K562 (cell line): ENCODE results near the gene TNNT1. TPM values are rescaled to one million over a fixed set of nuclear protein-coding genes. Genes with fewer than 3 reads are reported as not detected.

Experiments used
- ATAC-seq: fragments of 200-7000 bp; cut with Tn5 transposase; 3 replicates; pipeline ENCODE4 v1.9.1; 2020; ENCODE audit warnings: moderate library complexity
- BruUV-seq: library from RNA; stranded (reverse); fragments of 400-500 nt; replicated peaks from 2 replicates; lab custom pipeline; 2021; lab: Mats Ljungman, UMichigan
- CTCF ChIA-PET: fragments of 300-600 bp; formaldehyde crosslinking; extraction: SDS; loops from one replicate; lab custom pipeline; 2021; ENCODE audit warnings: low intra/inter-chr PET ratio; lab: Yijun Ruan, JAX
- POLR2A ChIA-PET: fragments of 300-600, 350-650 bp; sonication (Branson Sonifier 250); formaldehyde crosslinking; extraction: SDS; loops from one replicate; lab custom pipeline; 2021; ENCODE audit warnings: antibody characterized with exemption, inconsistent platforms; lab: Yijun Ruan, JAX
- DNase-seq, 4 experiments: peaks; one replicate each; pipeline versions ENCODE4 v3.0.0 to v3.0.0-alpha.2; 2011 to 2018; ENCODE audit warnings: low spot score in 3 of 4, mixed read lengths in 3 of 4; ENCODE audit errors: extremely low read depth in 1 of 4
- FAIRE-seq: peaks from 2 replicates; lab custom pipeline; 2011; peaks lifted over from hg19 to GRCh38; lab: Jason Lieb, UNC
- H2AFZ ChIP-seq: 2 replicates; pipeline ENCODE4 v1.6.0; 2011; ENCODE audit warnings: low read depth, low read length, control low read depth, inconsistent platforms
- H3K27ac ChIP-seq: fragments of 200-600 bp; 3 replicates; pipeline ENCODE4 v1.8.0; 2011; ENCODE audit warnings: low read depth, mild to moderate bottlenecking, control low read depth, inconsistent platforms, low read length, moderate library complexity, mixed read lengths; ENCODE audit errors: extremely low read depth
- H3K27me3 ChIP-seq, 2 experiments: fragments of 300-600 bp in 1 of 2; 2 replicates in 1 of 2; 3 replicates in 1 of 2; pipeline versions ENCODE4 v1.6.0 to v1.8.0; 2011; ENCODE audit warnings: inconsistent platforms in 2 of 2, low read length in 2 of 2, mild to moderate bottlenecking in 1 of 2, mixed read lengths in 1 of 2, moderate library complexity in 1 of 2; ENCODE audit not compliant: control insufficient read depth in 2 of 2, insufficient read depth in 2 of 2
- H3K36me3 ChIP-seq: fragments of 300-600 bp; 3 replicates; pipeline ENCODE4 v1.8.0; 2011; ENCODE audit warnings: mild to moderate bottlenecking, low read length, inconsistent platforms; ENCODE audit not compliant: control insufficient read depth, insufficient read depth
- H3K4me1 ChIP-seq, 2 experiments: fragments of 200-600 bp in 1 of 2; replicated peaks in 1 of 2; 2 replicates in 1 of 2; 3 replicates in 1 of 2; pipeline versions ENCODE4 v1.5.1 to v1.8.0; 2011; ENCODE audit warnings: inconsistent platforms in 2 of 2, low read length in 2 of 2, mild to moderate bottlenecking in 1 of 2, mixed read lengths in 1 of 2, moderate library complexity in 1 of 2; ENCODE audit not compliant: control insufficient read depth in 2 of 2, insufficient read depth in 2 of 2
- H3K4me2 ChIP-seq: 2 replicates; pipeline ENCODE4 v1.6.1; 2011; ENCODE audit warnings: low read length, control low read depth, inconsistent platforms, mixed read lengths; ENCODE audit not compliant: insufficient read depth
- H3K4me3 ChIP-seq: fragments of 200-600 bp; sonication (generic), shearing (Covaris generic); 2 replicates; pipeline ENCODE4 v1.5.1; 2016; ENCODE audit warnings: control low read depth, inconsistent platforms
- H3K79me2 ChIP-seq: fragments of 200-600 bp; 3 replicates; pipeline ENCODE4 v1.8.0; 2011; ENCODE audit warnings: low read length, inconsistent platforms; ENCODE audit not compliant: control insufficient read depth, insufficient read depth
- H3K9ac ChIP-seq, 2 experiments: 2 replicates each; pipeline versions ENCODE4 v1.6.0 to v1.6.1; 2011; ENCODE audit warnings: low read depth in 2 of 2, low read length in 2 of 2, control low read depth in 1 of 2, inconsistent platforms in 1 of 2, mild to moderate bottlenecking in 1 of 2, mixed read lengths in 1 of 2; ENCODE audit not compliant: insufficient read depth in 1 of 2
- H3K9me1 ChIP-seq: one replicate; pipeline ENCODE4 v1.6.0; 2011; ENCODE audit warnings: inconsistent platforms, mild to moderate bottlenecking, low read length, moderate library complexity; ENCODE audit not compliant: control insufficient read depth, insufficient read depth
- H3K9me3 ChIP-seq: replicated peaks from 2 replicates; pipeline ENCODE4 v1.5.1; 2011; ENCODE audit warnings: low read depth, low read length, inconsistent platforms; ENCODE audit not compliant: control insufficient read depth, insufficient read depth
- H4K20me1 ChIP-seq: replicated peaks from 2 replicates; pipeline ENCODE4 v1.6.1; 2011; ENCODE audit warnings: low read length, inconsistent platforms, mixed read lengths; ENCODE audit not compliant: control insufficient read depth, insufficient read depth
- BMI1 ChIP-seq: fragments of 150-350 bp; IDR thresholded peaks from 2 replicates; pipeline ENCODE4 v1.6.1; 2014; ENCODE audit warnings: low read length
- CHD1 ChIP-seq: fragments of 200-600 bp; sonication (generic); IDR thresholded peaks from one replicate; pipeline ENCODE4 v1.6.1; 2012; ENCODE audit warnings: mild to moderate bottlenecking, moderate library complexity, low read length, inconsistent platforms
- JUN ChIP-seq, 2 experiments: sonication (generic) in 1 of 2; formaldehyde crosslinking in 1 of 2; IDR thresholded peaks; 2 replicates each; pipeline versions ENCODE4 v1.6.1 to v1.8.0; 2012 to 2022; ENCODE audit warnings: borderline replicate concordance in 2 of 2, mild to moderate bottlenecking in 2 of 2, improper control_type of control experiment in 1 of 2, low read depth in 1 of 2, low read length in 1 of 2, missing genetic modification reagents in 1 of 2
- NFXL1 ChIP-seq: fragments of 450-650 bp; formaldehyde crosslinking; IDR thresholded peaks from 2 replicates; pipeline ENCODE4 v1.4.0; 2021; ENCODE audit warnings: mild to moderate bottlenecking
- PHB2 ChIP-seq: fragments of 450-650 bp; IDR thresholded peaks from 2 replicates; pipeline ENCODE4 v1.6.1; 2017; ENCODE audit warnings: low read depth
- SIX5 ChIP-seq, 2 experiments: IDR thresholded peaks; 2 replicates each; pipeline ENCODE4 v1.6.1; 2011; ENCODE audit warnings: low read length in 2 of 2, borderline replicate concordance in 1 of 2, low read depth in 1 of 2, mild to moderate bottlenecking in 1 of 2, moderate library complexity in 1 of 2; ENCODE audit not compliant: insufficient read depth in 1 of 2
- ZNF785 ChIP-seq: fragments of 250-450 bp; sonication (Bioruptor Pico); IDR thresholded peaks from 2 replicates; pipeline ENCODE4 v1.4.0; 2020; ENCODE audit warnings: mild to moderate bottlenecking
- WGBS: fragments of 100-300 bp; shearing (Covaris generic); methylation state at CpG from one replicate; pipeline ENCODE4 v1.1.6; 2016; ENCODE audit warnings: low coverage, mixed read lengths; ENCODE audit not compliant: insufficient coverage; ENCODE audit errors: missing lambda C conversion rate; 5-methylcytosine and 5-hydroxymethylcytosine counted together
- in situ Hi-C: fragments of 300-500 bp; cut with MboI; formaldehyde crosslinking; loops from 4 replicates; pipeline ENCODE4 v1.15.0; 2018; ENCODE audit warnings: inconsistent platforms, mixed read lengths
- intact Hi-C: fragments of 100-400 bp; cut with micrococcal nuclease; formaldehyde crosslinking; loops from 2 replicates; pipeline ENCODE4 v1.14.2; 2022
- polyA plus RNA-seq, 8 experiments: library from polyadenylated mRNA; depleted of rRNA in 4 of 8; stranded (reverse) in 5 of 8; unstranded in 3 of 8; fragments of >200 nt; fragmentation: Nextera tagmentation in 2 of 8; fragmentation: Illumina TruSeq in 1 of 8; extraction: Ambion mirVana in 2 of 8; extraction: Trizol in 1 of 8; gene quantifications; 2 replicates each; pipeline versions ENCODE4 v1.2.1 to v1.2.3, GENCODE V29; 2011 to 2014; ENCODE audit warnings: inconsistent platforms in 1 of 8, missing spikeins in 1 of 8
- total RNA-seq, 7 experiments: library from RNA; depleted of rRNA in 6 of 7; stranded (reverse); fragments of >200 nt in 6 of 7; fragmentation: Illumina TruSeq in 2 of 7; extraction: Trizol in 2 of 7; gene quantifications; 2 replicates each; pipeline versions ENCODE4 v1.2.1 to v1.2.3, GENCODE V29; 2011 to 2021; ENCODE audit warnings: low replicate concordance in 1 of 7

The TNNT1 gene
- total and polyA plus RNA-seq, 9 of the 15 experiments (the other 6 are each of a cell fraction or from before 2014, with no cell fraction given): 31.8 to 390 (median 227) TPM

DNA sequence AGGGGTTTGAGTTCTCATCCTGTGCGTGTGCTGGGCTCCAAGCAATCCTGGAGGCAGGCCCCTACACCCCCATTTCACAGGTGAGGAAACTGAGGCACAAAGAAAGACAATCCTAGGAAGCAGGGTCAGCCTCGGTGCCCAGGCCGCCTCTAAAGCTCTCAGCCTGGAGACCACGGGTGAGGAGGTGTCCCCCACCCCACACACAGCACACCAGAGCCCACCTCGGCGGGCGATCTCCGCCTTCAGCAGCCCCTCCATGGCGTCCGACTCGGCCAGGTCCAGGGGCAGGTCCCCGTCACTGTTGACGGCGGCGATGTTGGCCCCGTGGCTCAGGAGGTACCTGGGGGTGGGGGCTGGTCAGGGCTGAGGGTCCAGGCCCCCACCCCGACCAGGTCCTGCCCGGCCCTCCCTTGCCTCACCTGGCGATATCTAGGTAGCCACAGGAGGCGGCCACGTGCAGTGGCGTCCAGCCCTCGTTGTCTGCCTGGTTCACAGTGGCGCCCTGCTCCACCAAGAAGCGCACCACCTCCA, 36.7 kb downstream of the TNNT1 start:
- no TSS peak for BruUV-seq
- CTCF ChIA-PET: no interaction called here
- POLR2A ChIA-PET: no interaction called here
- Histone ChIP-seq H2AFZ (no peak overlapping the region), H3K36me3 (peaks cover 59% of the 10 kb centered on the region; the same call in 2 of the 3 replicates), H3K4me1 (peaks cover 32 to 62% of the 10 kb centered on the region in 2 experiments), H3K27ac (peak overlapping the region; percentile 29; the same call in 2 of the 3 replicates), H3K9me3 (no peaks in the 10 kb centered on the region), H3K4me3 (no peak overlapping the region), H3K9me1 (peaks cover 4% of the 10 kb centered on the region), H3K9ac (peak overlapping the region in 1 of 2 experiments; percentile 81; a peak in 1 of 4 replicates), H3K27me3 (no peaks in the 10 kb centered on the region), H4K20me1 (peaks cover 33% of the 10 kb centered on the region), H3K4me2 (no peak overlapping the region), H3K79me2 (peaks cover 67% of the 10 kb centered on the region)
- DNase-seq (peak in 1 of 4 experiments; percentile 14), FAIRE-seq (no peak), ATAC-seq (no peak)
- 94% methylated on average over 16 of the region's 25 CpGs for WGBS
- intact Hi-C loops: no loop called here
- in situ Hi-C loops: no loop called here
- TF ChIP-seq CHD1 (no peak), PHB2 (no peak), BMI1 (no peak), JUN (IDR thresholded peaks at IDR 0.05; ENCODE audit: borderline replicate concordance, low read depth, low read length) (no peak), JUN (CRISPR knock-in tag; IDR thresholded peaks at IDR 0.05; ENCODE audit: borderline replicate concordance) (no peak)

DNA sequence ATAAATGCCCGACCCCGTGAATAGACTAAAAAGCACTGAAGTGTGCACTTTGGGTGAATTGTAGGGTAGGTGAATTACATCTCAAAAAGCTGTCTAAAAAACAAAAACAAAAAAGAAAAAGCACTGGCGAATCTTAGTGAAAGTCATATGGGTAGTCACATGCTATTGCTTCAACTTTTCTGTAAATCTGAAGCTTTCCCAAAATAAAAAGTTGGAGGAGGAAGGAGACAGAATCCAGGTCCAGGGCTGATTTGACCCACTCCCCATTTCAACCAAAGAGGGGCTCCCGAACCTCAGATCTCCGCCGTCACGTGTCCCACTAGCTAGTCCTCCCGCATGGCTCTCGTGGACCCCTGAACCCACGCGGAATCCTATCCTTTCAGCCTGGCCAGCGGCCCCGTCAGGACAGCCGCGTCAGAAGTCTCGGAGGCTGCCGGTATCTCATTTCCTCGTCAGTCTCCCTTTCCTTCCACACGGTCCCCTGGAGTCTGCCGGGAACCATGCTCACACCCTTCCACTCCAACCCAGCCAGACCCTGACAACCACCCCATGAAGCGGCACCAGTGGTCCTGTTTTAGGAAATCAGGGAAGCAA, 37.7 kb downstream of the TNNT1 start:
- Histone ChIP-seq H3K9me1 (peaks cover 4% of the 10 kb centered on the region), H3K27me3 (no peaks in the 10 kb centered on the region), H3K9ac (peak overlapping the region in 1 of 2 experiments; percentile 55; a peak in 2 of 4 replicates), H3K36me3 (peaks cover 67% of the 10 kb centered on the region; the same call in 2 of the 3 replicates), H3K4me1 (peaks cover 32 to 59% of the 10 kb centered on the region in 2 experiments), H2AFZ (no peak overlapping the region), H3K9me3 (no peaks in the 10 kb centered on the region), H3K27ac (no peak overlapping the region), H3K4me2 (no peak overlapping the region), H4K20me1 (peaks cover 27% of the 10 kb centered on the region), H3K79me2 (peaks cover 63% of the 10 kb centered on the region), H3K4me3 (no peak overlapping the region)
- ATAC-seq (no peak), FAIRE-seq (no peak), DNase-seq (no peak)
- no TSS peak for BruUV-seq
- CTCF ChIA-PET: no interaction called here
- POLR2A ChIA-PET: interaction anchor here (0.6 kb wide), 2 partner anchors 31 to 178 kb away, joined by 3 read pairs; no protein-coding TSS in a partner anchor
- no peak for TF ChIP-seq SIX5 (IDR thresholded peaks at IDR 0.05; ENCODE audit: borderline replicate concordance in 1 of 2, insufficient read depth in 1 of 2, low read depth in 1 of 2, low read length in 2 of 2)
- no peak for TF ChIP-seq NFXL1
- no peak for TF ChIP-seq ZNF785 (CRISPR knock-in tag)
- 88% methylated on average over 20 of the region's 21 CpGs for WGBS
- in situ Hi-C loops (no loop called here), intact Hi-C loops (no loop called here)
